Fibroblast of upper back skin (primary cell): ENCODE data around the gene TRIM5.

ENCODE experiments used
- DNase-seq: peaks from one replicate; pipeline ENCODE4 v3.0.0-alpha.2; 2013

TRIM5 gene

GRCh38 chr11:5622802-5623201, 62.1 kb downstream of the TRIM5 start:
- DNase-seq, result no peak

GRCh38 chr11:5621580-5621979, 63.3 kb downstream of the TRIM5 start:
- no peak for DNase-seq

GRCh38 chr11:5620651-5621521, 64.0 kb downstream of the TRIM5 start:
- DNase-seq, result peak; percentile 55

- DNase-seq, result peak; percentile 58
Observed at GRCh38 chr11:5618807-5619206, 66.1 kb downstream of the TRIM5 start.
